Measurements from ENCODE around the gene CSRNP3.

The CSRNP3 gene

GRCh38 chr2:165593081-165593480 is 123.6 kb downstream of the CSRNP3 start:
- DNase-seq: no peak

GRCh38 chr2:165594231-165594934 is 124.9 kb downstream of the CSRNP3 start:
- no peak for DNase-seq

- no peak for DNase-seq
These were observed 125.4 kb downstream of the CSRNP3 start for GRCh38 chr2:165594935-165595255.

- no peak for DNase-seq
These were observed 127.3 kb downstream of the CSRNP3 start for GRCh38 chr2:165596788-165597187.

- DNase-seq: no peak
These were observed 131.8 kb downstream of the CSRNP3 start for GRCh38 chr2:165601065-165601830.

GRCh38 chr2:165601928-165602521 is 132.5 kb downstream of the CSRNP3 start:
- DNase-seq: no peak

GRCh38 chr2:165609672-165610071 is 140.2 kb downstream of the CSRNP3 start:
- no peak for DNase-seq

GRCh38 chr2:165610591-165611029 is 141.1 kb downstream of the CSRNP3 start:
- no peak for DNase-seq

- DNase-seq: no peak
These were observed 148.4 kb downstream of the CSRNP3 start for GRCh38 chr2:165617741-165618481.

GRCh38 chr2:165618806-165619205 is 149.3 kb downstream of the CSRNP3 start:
- no peak for DNase-seq

- no peak for DNase-seq
These were observed 151.6 kb downstream of the CSRNP3 start for GRCh38 chr2:165621086-165621560.

GRCh38 chr2:165623161-165623560 is 153.7 kb downstream of the CSRNP3 start:
- no peak for DNase-seq

GRCh38 chr2:165623783-165624469 is 154.4 kb downstream of the CSRNP3 start:
- DNase-seq: no peak

GRCh38 chr2:165624470-165624800 is 154.9 kb downstream of the CSRNP3 start:
- no peak for DNase-seq

- DNase-seq: no peak
These were observed 158.0 kb downstream of the CSRNP3 start for GRCh38 chr2:165627470-165627869.

- no peak for DNase-seq
These were observed 160.3 kb downstream of the CSRNP3 start for GRCh38 chr2:165629776-165630175.

- DNase-seq: no peak
These were observed 160.7 kb downstream of the CSRNP3 start for GRCh38 chr2:165630236-165630635.

GRCh38 chr2:165631089-165631488 is 161.6 kb downstream of the CSRNP3 start:
- DNase-seq: no peak

- DNase-seq: no peak
These were observed 163.1 kb downstream of the CSRNP3 start for GRCh38 chr2:165632594-165632993.

- DNase-seq: no peak
These were observed 163.9 kb downstream of the CSRNP3 start for GRCh38 chr2:165633431-165633830.

GRCh38 chr2:165634282-165634681 is 164.8 kb downstream of the CSRNP3 start:
- no peak for DNase-seq

- peak; percentile 47 for DNase-seq
These were observed 165.4 kb downstream of the CSRNP3 start for GRCh38 chr2:165634855-165635254.

Measured in right kidney (tissue), 1 donor.